Right lobe of liver (tissue), 6 donors: ENCODE data around the gene HSD17B2. TPM values are rescaled to one million over a fixed set of nuclear protein-coding genes. Genes with fewer than 3 reads are reported as not detected.
"Not testable (repeated sequence)": the region's sequence is repeated elsewhere in the genome, so short reads cannot be mapped to it uniquely, and the experiment has no call there.

ENCODE experiments used
- ATAC-seq, 4 donors: fragments of 200-7000 bp; cut with Tn5 transposase; one replicate each; pipeline ENCODE4 v1.9.1; 2020; ENCODE audit warnings: mild to moderate bottlenecking in 4 of 4, moderate library complexity in 4 of 4
- DNase-seq, 3 donors: peaks; one replicate each; pipeline ENCODE4 v3.0.0-alpha.2; 2020
- H3K27ac ChIP-seq, 3 donors: fragments of 200-600 bp; one replicate each; pipeline ENCODE4 v1.8.0; 2022
- H3K27me3 ChIP-seq, 2 donors: fragments of 200-600 bp; one replicate each; pipeline ENCODE4 v1.8.0; 2022
- H3K36me3 ChIP-seq, 4 donors: fragments of 200-600 bp; sonication (generic) in 1 of 4; one replicate each; pipeline versions ENCODE4 v1.5.1 to v1.8.0; 2017 to 2022; ENCODE audit warnings: control low read depth in 1 of 4
- H3K4me1 ChIP-seq, 4 donors: fragments of 200-600 bp; sonication (generic) in 1 of 4; one replicate each; pipeline versions ENCODE4 v1.5.1 to v1.8.0; 2017 to 2022; ENCODE audit warnings: control low read depth in 1 of 4
- H3K4me3 ChIP-seq, 3 donors: fragments of 200-600 bp; one replicate each; pipeline ENCODE4 v1.8.0; 2022
- H3K9me3 ChIP-seq, 4 donors: fragments of 200-600 bp; sonication (generic) in 1 of 4; one replicate each; pipeline versions ENCODE4 v1.5.1 to v1.8.0; 2017 to 2022; ENCODE audit warnings: control low read depth in 1 of 4
- POLR2A ChIP-seq: fragments of 450-650 bp; IDR thresholded peaks from one replicate; pipeline ENCODE4 v1.6.1; 2017; ENCODE audit warnings: antibody characterized with exemption, mild to moderate bottlenecking
- WGBS: methylation state at CpG from one replicate; pipeline ENCODE4 v1.1.6; 2018; ENCODE audit warnings: low coverage, low lambda C conversion rate; ENCODE audit not compliant: insufficient coverage; ENCODE audit errors: missing lambda C conversion rate; 5-methylcytosine and 5-hydroxymethylcytosine counted together
- intact Hi-C, 2 donors: fragments of 100-400 bp; cut with DNase I; formaldehyde crosslinking; loops; one replicate each; pipeline versions ENCODE4 v1.11.2 to v1.14.1; 2022
- total RNA-seq, 6 experiments: library from RNA; depleted of rRNA in 2 of 6; stranded (reverse); fragments of >200 nt in 2 of 6; fragmentation: NEBNext Ultra II Directional in 3 of 6; extraction: Animal tissue kit (Norgen Biotek cat#: 25700) in 3 of 6; gene quantifications; one replicate each; pipeline versions ENCODE4 v1.1.0 to v1.2.4, GENCODE V29; 2016 to 2023
- TF ChIP-seq, protein P1 (sequence below), 4 donors: fragments of 200-600 bp in 3 of 4; fragments of 450-650 bp in 1 of 4; IDR thresholded peaks; one replicate each; pipeline versions ENCODE4 v1.5.1 to v1.8.0; 2016 to 2022; ENCODE audit warnings: antibody characterized with exemption in 4 of 4, mild to moderate bottlenecking in 2 of 4
- donor health status: DM: no; HTN: yes; CAD: no.
- donor health status: DM: no; HTN: no; CAD: no.
- donor health status: DM: no; HTN: no; CAD: no.
- donor health status: DM: no; HTN: yes; CAD: no.
- donor health status: DM: no; HTN: yes; CAD: no.

HSD17B2 gene
- total RNA-seq, 6 experiments from 2014 or later: 65.2 to 144 (median 84.7) TPM

DNA sequence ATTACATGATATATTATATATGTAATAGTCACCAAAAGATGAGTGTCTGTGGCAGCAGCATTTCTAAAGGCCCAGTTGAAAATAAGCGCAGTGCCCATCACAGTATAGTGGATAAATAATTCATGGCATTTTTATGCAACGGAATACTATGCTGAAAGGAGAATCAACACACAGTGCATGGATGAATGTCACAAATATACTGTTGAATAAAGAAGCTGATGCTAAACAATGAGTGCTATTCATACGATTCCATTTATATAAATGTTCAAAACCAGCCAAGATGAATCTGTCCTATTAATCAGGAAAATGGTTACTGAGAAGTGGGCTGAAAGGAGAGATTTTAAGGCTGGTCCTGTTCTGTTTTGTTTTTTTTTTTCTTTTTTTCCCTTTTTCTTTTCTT is 61.6 kb downstream of the HSD17B2 start:
- no peaks in the 10 kb centered on the region for H3K4me1 ChIP-seq
- TF ChIP-seq, protein P1, sequence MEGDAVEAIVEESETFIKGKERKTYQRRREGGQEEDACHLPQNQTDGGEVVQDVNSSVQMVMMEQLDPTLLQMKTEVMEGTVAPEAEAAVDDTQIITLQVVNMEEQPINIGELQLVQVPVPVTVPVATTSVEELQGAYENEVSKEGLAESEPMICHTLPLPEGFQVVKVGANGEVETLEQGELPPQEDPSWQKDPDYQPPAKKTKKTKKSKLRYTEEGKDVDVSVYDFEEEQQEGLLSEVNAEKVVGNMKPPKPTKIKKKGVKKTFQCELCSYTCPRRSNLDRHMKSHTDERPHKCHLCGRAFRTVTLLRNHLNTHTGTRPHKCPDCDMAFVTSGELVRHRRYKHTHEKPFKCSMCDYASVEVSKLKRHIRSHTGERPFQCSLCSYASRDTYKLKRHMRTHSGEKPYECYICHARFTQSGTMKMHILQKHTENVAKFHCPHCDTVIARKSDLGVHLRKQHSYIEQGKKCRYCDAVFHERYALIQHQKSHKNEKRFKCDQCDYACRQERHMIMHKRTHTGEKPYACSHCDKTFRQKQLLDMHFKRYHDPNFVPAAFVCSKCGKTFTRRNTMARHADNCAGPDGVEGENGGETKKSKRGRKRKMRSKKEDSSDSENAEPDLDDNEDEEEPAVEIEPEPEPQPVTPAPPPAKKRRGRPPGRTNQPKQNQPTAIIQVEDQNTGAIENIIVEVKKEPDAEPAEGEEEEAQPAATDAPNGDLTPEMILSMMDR (IDR thresholded peaks at IDR 0.05): no peak
- TF ChIP-seq POLR2A: no peak
- DNase-seq (no peak), ATAC-seq (no peak)
- intact Hi-C loops: no loop called here
- no peaks in the 10 kb centered on the region for H3K27me3 ChIP-seq
- 96% methylated on average over 3 of the region's 3 CpGs for WGBS
- H3K27ac ChIP-seq: no peak overlapping the region
- H3K36me3 ChIP-seq: peaks cover 0 to 58% (median 10%) of the 10 kb centered on the region in 4 donors
- no peaks in the 10 kb centered on the region for H3K9me3 ChIP-seq
- H3K4me3 ChIP-seq: no peak overlapping the region

DNA sequence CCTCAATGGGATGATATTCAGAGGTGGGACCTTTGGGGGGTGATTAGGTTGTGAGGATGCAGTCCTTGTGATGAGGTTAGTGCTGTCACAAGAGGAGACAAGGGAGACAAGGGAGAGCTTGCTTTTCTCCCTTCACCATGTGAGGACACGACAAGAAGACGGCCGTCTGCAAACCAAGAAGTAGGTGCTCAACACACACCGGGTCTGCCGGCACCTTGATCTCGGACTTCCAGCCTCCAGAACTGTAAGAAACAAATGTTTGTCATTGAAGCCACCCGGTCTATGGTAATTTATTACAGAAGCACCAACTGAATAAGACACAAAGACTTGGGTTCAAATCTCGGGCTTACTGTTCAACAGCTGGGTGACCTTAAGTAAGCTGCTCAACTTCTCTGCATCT is 70.1 kb downstream of the HSD17B2 start:
- Histone ChIP-seq H3K27ac (no peak overlapping the region), H3K36me3 (no peaks in the 10 kb centered on the region), H3K27me3 (no peaks in the 10 kb centered on the region), H3K4me3 (no peak overlapping the region), H3K9me3 (no peaks in the 10 kb centered on the region), H3K4me1 (no peaks in the 10 kb centered on the region)
- intact Hi-C loops: no loop called here
- no peak for DNase-seq
- no peak for ATAC-seq
- WGBS: 87% methylated on average over 3 of the region's 8 CpGs
- no peak for TF ChIP-seq POLR2A
- TF ChIP-seq, protein P1 (IDR thresholded peaks at IDR 0.05): no peak

DNA sequence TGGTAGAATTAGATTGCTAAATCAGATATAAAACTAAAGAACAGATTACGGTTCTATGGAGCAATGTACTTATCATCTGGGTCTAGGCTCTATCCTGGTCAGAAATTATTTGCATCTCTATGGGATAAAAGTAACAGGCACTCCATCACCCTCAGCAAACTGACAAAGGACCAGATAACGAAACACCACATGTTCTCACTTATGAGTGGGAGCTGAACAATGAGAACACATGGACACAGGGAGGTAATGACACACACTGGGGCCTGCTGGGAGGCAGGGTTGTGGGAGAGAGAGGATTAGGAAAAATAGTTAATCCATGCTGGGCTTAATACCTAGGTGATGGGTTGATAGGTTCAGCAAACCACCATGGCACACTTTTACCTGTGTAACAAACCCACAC is 73.0 kb downstream of the HSD17B2 start:
- ATAC-seq (no peak), DNase-seq (no peak)
- H3K27ac ChIP-seq: no peak overlapping the region
- no peaks in the 10 kb centered on the region for H3K4me1 ChIP-seq
- H3K4me3 ChIP-seq: no peak overlapping the region
- no peaks in the 10 kb centered on the region for H3K36me3 ChIP-seq
- WGBS: 87% methylated on average over 2 of the region's 2 CpGs
- no peaks in the 10 kb centered on the region for H3K9me3 ChIP-seq
- no peaks in the 10 kb centered on the region for H3K27me3 ChIP-seq
- TF ChIP-seq, protein P1 (IDR thresholded peaks at IDR 0.05): no peak
- no peak for TF ChIP-seq POLR2A
- intact Hi-C loops: no loop called here

DNA sequence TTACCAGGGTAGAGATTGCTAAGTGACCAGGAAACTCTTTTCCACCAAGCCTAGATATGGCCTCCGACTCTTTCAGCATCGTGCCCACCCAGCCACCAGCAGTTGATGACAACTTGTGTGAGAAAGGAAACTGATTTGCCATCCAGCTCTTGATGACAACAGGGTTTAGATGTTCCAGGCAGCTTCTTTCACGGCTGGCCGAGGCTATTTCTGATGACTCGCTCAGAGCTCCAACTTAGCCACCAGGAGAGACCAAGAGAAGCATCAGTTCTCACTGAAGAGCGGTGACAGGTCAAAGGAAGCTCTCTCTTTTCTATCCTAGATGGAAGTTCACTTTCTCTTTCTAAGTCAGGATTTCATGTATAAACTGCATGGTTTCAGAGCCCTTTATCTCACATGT is 73.7 kb downstream of the HSD17B2 start:
- Histone ChIP-seq H3K4me3 (no peak overlapping the region), H3K27me3 (no peaks in the 10 kb centered on the region), H3K4me1 (no peaks in the 10 kb centered on the region), H3K9me3 (no peaks in the 10 kb centered on the region), H3K27ac (no peak overlapping the region), H3K36me3 (no peaks in the 10 kb centered on the region)
- ATAC-seq: no peak
- intact Hi-C loops: no loop called here
- no peak for DNase-seq
- TF ChIP-seq POLR2A: no peak
- TF ChIP-seq, protein P1 (IDR thresholded peaks at IDR 0.05): no peak
- WGBS: 89% methylated on average over 6 of the region's 6 CpGs

DNA sequence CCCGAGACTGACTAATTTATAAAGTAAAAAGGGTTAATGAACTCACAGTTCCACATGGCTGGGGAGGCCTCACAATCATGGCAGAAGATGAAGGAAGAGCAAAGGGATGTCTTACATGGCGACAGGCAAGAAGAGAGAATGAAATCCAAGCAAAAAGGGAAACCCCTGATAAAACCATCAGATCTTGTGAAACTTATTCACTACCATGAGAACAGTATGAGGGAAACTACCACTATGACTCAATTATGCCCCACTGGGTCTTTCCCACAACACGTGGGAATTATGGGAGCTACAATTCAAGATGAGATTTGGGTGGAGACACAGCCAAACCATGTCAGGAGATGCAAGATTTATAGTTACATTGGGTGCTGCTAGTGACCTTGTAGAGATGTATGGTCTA is 74.2 kb downstream of the HSD17B2 start:
- H3K9me3 ChIP-seq, H3K27me3 ChIP-seq, ATAC-seq, DNase-seq, H3K36me3 ChIP-seq, H3K4me1 ChIP-seq, H3K4me3 ChIP-seq, H3K27ac ChIP-seq, intact Hi-C loops: not testable (repeated sequence)
- 47% methylated on average over 3 of the region's 3 CpGs for WGBS
